ENCODE results near the gene UBTF.
A peak's percentile ranks its signal among the peaks of the same experiment; 100 is the strongest.

UBTF gene

DNA sequence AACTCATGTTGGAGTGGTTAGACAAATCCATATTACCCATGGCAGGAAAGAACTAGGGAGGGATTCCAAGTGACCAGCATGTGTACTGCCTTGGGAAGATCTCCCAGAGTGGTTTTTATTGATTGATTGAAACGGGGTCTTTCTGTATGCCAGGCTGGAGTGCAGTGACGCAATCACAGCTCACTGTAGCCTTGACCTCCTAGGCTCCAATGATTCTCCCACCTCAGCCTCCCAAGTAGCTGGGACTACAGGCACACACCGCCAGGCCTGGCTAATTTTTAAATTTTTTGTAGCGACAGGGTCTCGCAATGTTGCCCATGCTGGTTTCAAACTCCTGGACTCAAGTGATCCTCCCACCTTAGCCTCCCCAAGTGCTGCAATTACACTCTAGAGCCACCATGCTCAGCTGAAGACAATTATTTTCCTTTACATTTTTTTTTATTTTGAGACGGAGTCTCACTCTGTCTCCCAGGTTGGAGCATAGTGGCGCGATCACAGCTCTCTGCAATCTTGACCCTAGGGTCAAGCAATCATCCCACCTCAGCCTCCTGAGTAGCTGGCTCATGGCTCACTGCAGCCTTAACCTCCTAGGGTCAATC is 35.2 kb downstream of the UBTF start:
- Histone ChIP-seq H3K27me3 (ENCODE audit: insufficient read depth, low read length, poor library complexity) (no peaks in the 10 kb centered on the region), H4K20me1 (ENCODE audit: insufficient read depth, low read length) (peaks cover 27% of the 10 kb centered on the region), H3K9ac (ENCODE audit: low read depth, low read length) (peak overlapping the region; percentile 68; the same call in 1 of the 2 replicates), H3K4me3 (ENCODE audit: low read depth in 1 of 2, low read length in 2 of 2) (peak overlapping the region in 1 of 2 experiments; percentile 39; a peak in 1 of 4 replicates), H3K79me2 (ENCODE audit: insufficient read depth, low read length) (peaks cover 72% of the 10 kb centered on the region), H2AFZ (ENCODE audit: low read depth, low read length) (no peak overlapping the region), H3K4me1 (ENCODE audit: insufficient read depth, low read length) (peaks cover 46% of the 10 kb centered on the region), H3K27ac (ENCODE audit: low read length) (no peak overlapping the region), H3K9me3 (ENCODE audit: insufficient read depth, low read length, severe bottlenecking) (no peaks in the 10 kb centered on the region), H3K36me3 (ENCODE audit: insufficient read depth, low read length) (peaks cover 41% of the 10 kb centered on the region), H3K4me2 (ENCODE audit: insufficient read depth, low read length) (peak overlapping the region; percentile 85)
- no peak for DNase-seq
- no peak for ATAC-seq (ENCODE audit: insufficient read depth, low read depth)
- TF ChIP-seq EZH2 (IDR thresholded peaks at IDR 0.05; ENCODE audit: borderline replicate concordance, low read depth, low read length, severe bottlenecking) (no peak), CTCF (IDR thresholded peaks at IDR 0.05; ENCODE audit: borderline replicate concordance, extremely low read depth, low read length, poor library complexity, severe bottlenecking) (no peak)

DNA sequence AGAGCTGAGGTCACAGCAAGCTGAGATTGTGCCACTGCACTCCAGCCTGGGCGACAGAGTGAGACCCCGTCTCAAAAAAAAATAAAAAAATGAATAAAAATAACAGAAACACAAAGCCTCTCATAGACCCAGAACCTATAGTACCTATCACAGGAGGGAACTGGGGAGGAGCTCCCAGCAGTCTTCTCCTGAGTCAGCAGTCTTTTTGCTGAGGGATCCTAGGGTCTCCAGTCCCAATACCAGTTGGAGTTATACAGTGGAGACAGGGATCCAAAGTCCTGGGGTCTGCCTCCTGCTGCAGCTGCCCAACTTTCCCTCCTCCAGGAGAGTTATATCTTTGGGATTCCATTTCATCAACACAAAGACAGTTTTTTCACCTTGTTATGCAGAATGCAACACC is 36.5 kb downstream of the UBTF start:
- no peaks in the 10 kb centered on the region for H3K27me3 ChIP-seq (ENCODE audit: insufficient read depth, low read length, poor library complexity)
- ATAC-seq (ENCODE audit: insufficient read depth, low read depth) (no peak), DNase-seq (no peak)
- H4K20me1 ChIP-seq (ENCODE audit: insufficient read depth, low read length): peaks cover 37% of the 10 kb centered on the region
- H3K27ac ChIP-seq (ENCODE audit: low read length): no peak overlapping the region
- peak overlapping the region; percentile 27 for H3K4me2 ChIP-seq (ENCODE audit: insufficient read depth, low read length)
- H3K4me1 ChIP-seq (ENCODE audit: insufficient read depth, low read length): peaks cover 35% of the 10 kb centered on the region
- H3K4me3 ChIP-seq (ENCODE audit: low read depth in 1 of 2, low read length in 2 of 2): no peak overlapping the region
- peaks cover 45% of the 10 kb centered on the region for H3K36me3 ChIP-seq (ENCODE audit: insufficient read depth, low read length)
- no peaks in the 10 kb centered on the region for H3K9me3 ChIP-seq (ENCODE audit: insufficient read depth, low read length, severe bottlenecking)
- peaks cover 64% of the 10 kb centered on the region for H3K79me2 ChIP-seq (ENCODE audit: insufficient read depth, low read length)
- no peak for TF ChIP-seq CTCF (IDR thresholded peaks at IDR 0.05; ENCODE audit: borderline replicate concordance, extremely low read depth, low read length, poor library complexity, severe bottlenecking)
- no peak for TF ChIP-seq EZH2 (IDR thresholded peaks at IDR 0.05; ENCODE audit: borderline replicate concordance, low read depth, low read length, severe bottlenecking)
- no peak overlapping the region for H3K9ac ChIP-seq (ENCODE audit: low read depth, low read length)
- no peak overlapping the region for H2AFZ ChIP-seq (ENCODE audit: low read depth, low read length)

DNA sequence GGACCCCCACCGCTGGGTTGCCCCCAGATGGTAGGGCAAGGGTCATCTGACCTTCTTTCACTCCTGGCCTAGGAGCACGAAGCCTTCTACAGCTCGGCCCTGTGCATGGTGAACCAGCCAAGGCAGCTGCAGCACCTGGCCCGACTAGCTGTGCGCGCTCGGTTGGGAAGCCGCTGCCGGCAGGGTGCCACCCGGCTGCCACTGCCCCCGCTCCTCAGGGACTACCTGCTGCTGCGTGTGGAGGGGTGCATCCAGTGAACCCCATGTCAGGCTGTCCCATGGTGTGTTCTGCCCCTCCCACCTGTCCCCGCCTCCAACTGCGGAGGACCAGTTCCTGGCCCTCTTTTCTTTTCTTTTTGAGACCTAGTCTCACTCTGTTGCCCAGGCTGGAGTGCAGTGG is 41.3 kb downstream of the UBTF start:
- no peak overlapping the region for H2AFZ ChIP-seq (ENCODE audit: low read depth, low read length)

More for the DNA sequence above, 41.3 kb downstream of the UBTF start:
- Histone ChIP-seq H3K9ac (ENCODE audit: low read depth, low read length) (no peak overlapping the region), H3K4me1 (ENCODE audit: insufficient read depth, low read length) (0 out of 2 replicates have a peak, but pooled peaks cover 2% of the 10 kb centered on the region), H3K27ac (ENCODE audit: low read length) (no peak overlapping the region), H3K4me3 (ENCODE audit: low read depth in 1 of 2, low read length in 2 of 2) (no peak overlapping the region), H4K20me1 (ENCODE audit: insufficient read depth, low read length) (peaks cover 29% of the 10 kb centered on the region; the same call in 1 of the 2 replicates), H3K4me2 (ENCODE audit: insufficient read depth, low read length) (no peak overlapping the region), H3K27me3 (ENCODE audit: insufficient read depth, low read length, poor library complexity) (no peaks in the 10 kb centered on the region), H3K36me3 (ENCODE audit: insufficient read depth, low read length) (peaks cover 48% of the 10 kb centered on the region), H3K79me2 (ENCODE audit: insufficient read depth, low read length) (peaks cover 25% of the 10 kb centered on the region), H3K9me3 (ENCODE audit: insufficient read depth, low read length, severe bottlenecking) (no peaks in the 10 kb centered on the region)
- no peak for TF ChIP-seq CTCF (IDR thresholded peaks at IDR 0.05; ENCODE audit: borderline replicate concordance, extremely low read depth, low read length, poor library complexity, severe bottlenecking)
- no peak for TF ChIP-seq EZH2 (IDR thresholded peaks at IDR 0.05; ENCODE audit: borderline replicate concordance, low read depth, low read length, severe bottlenecking)
- peak; percentile 25; the same call in 1 of the 3 replicates for ATAC-seq (ENCODE audit: insufficient read depth, low read depth)
- no peak for DNase-seq

Data from DND-41 (cell line).